Fibroblast of upper back skin (primary cell): ENCODE data around the gene CPSF6.
"Not testable (repeated sequence)": the region's sequence is repeated elsewhere in the genome, so short reads cannot be mapped to it uniquely, and the experiment has no call there.

Experiments
- DNase-seq: peaks from one replicate; pipeline ENCODE4 v3.0.0-alpha.2; 2013

CPSF6 gene

DNA sequence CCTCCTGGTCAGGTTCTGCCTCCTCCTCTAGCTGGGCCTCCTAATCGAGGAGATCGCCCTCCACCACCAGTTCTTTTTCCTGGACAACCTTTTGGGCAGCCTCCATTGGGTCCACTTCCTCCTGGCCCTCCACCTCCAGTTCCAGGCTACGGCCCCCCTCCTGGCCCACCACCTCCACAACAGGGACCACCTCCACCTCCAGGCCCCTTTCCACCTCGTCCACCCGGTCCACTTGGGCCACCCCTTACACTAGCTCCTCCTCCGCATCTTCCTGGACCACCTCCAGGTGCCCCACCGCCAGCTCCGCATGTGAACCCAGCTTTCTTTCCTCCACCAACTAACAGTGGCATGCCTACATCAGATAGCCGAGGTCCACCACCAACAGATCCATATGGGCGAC is 19.3 kb downstream of the CPSF6 start:
- DNase-seq = no peak

- DNase-seq = no peak
Observed at GRCh38 chr12:69262264-69262974, 23.1 kb downstream of the CPSF6 start.

- DNase-seq = no peak
Observed at GRCh38 chr12:69265205-69265604, 25.8 kb downstream of the CPSF6 start.

DNA sequence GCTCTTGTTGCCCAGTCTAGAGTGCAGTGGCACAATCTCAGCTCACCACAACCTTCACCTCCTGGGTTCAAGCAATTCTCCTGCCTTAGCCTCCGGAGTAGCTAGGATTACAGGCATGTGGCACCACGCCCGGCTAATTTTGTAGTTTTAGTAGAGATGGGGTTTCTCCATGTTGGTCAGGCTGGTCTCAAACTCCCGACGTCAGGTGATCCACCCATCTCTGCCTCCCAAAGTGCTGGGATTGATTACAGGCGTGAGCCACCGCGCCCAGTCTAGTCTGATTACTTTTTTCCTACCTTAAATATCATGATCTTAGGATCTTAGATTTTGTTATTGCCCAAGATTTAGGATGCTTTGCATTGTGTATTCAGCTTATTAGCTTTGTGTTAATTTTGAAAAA is 26.3 kb downstream of the CPSF6 start:
- not testable (repeated sequence) for DNase-seq

DNA sequence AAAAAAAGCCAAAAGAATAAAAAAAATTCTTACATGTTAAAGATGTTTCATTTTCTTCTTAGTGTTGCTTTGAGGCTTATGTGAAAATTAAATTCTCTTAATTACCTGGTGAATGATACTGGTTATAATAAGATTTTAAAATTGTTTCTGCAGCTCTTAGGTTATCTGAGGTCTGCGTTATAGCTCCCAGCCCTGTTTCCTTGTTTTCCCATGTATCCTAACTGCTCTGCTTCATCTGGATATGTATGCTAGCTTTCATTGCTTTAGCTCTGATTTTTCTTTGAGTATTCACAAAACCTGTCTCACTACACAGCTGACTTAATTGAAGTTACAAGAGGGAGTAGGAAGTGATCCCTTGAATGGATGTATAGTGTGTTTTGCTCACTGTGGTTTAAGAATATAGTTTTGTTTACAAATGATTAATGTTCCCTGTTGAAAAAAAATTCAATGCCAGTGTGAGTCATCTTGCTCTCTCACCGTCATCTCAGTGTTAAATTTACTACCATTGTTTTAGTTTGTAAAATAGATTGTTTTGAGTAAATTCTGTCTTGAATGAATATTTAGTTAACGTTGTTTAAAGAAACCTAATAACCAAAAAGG is 26.8 kb downstream of the CPSF6 start:
- DNase-seq = peak; percentile 27

DNA sequence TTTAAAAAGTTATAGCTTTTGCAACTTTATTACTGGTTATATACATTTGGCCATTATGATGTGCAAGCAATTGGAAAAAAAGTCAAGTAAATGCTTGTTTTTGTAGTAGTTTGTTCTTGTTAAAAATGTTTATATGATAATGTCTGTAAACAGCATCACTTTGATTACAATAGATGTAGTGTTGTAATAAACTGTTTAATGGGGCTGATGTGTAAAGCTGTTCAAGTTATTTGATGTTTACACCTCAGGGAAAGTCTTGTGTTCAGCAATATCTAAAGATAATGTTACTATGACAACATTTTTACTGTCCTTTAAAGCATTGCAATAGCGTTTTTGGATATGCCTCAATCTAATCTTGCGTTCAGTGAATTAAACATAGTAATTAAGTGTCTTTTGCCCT is 30.4 kb downstream of the CPSF6 start:
- DNase-seq = no peak

- DNase-seq = no peak
Observed at GRCh38 chr12:69272511-69272910, 33.1 kb downstream of the CPSF6 start.

DNA sequence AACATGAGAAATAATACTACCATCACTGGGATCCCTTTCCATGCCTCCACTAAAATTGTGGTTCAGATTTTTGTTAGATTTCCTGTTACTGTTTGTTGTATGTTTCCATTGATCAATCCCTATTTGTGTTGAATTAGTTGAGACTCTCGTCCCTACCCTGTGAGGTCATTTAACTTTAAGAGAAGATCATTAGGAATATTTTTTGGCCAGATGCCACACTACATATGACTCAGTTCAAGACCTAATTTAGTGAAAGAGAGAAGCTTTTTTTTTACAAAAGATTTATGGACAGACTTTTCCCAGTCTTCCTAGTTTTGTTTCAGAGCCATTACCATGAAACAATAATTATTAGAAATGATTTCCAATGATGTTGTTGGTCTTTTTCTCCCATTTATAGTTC is 35.5 kb downstream of the CPSF6 start:
- DNase-seq = peak; percentile 62

- peak; percentile 7 for DNase-seq
Observed at GRCh38 chr12:69275471-69275891, 36.1 kb downstream of the CPSF6 start.

DNA sequence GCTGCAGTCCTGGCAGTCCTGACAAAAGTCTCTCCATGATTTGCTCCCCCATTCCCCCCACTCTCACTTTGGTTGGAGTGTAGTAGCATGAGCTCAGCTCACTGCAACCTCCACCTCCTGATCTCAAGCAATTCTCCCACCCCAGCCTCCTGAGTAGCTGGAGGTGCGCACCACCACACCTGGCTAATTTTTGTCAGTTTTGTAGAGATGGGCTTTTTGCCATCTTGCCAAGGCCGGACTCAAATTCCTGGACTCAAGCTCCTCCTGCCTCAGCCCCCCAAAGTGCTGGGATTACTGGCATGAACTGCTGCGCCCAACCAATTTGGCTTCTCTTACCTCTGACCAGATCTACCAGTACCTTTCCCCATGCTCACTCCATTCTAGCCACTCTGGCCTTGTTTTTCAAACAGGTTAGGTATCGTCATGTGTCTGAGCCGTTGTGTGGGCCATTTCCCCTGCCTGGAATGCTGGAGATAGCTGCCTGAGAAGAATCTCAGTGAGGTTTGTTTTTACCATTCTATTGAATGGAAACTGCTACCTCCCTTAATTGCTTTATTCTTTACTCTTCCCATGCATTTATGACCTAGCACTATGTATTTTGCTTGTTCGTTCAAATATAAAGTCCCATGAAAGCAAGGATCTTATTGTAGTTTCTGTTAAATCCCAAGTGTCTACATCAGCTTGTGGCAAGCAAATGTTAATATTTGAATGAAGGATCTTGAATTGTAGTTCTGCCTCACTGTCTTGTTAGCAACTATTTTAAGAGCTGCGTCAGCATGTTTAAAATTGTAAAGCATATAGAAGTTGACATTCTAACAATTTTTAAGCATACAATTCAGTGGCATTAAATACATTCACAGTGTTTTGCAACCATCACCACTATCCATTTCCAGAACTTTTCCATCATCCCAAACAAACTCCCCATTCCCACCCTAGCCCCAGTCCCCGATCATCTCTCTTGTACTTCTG is 39.7 kb downstream of the CPSF6 start:
- DNase-seq = no peak

DNA sequence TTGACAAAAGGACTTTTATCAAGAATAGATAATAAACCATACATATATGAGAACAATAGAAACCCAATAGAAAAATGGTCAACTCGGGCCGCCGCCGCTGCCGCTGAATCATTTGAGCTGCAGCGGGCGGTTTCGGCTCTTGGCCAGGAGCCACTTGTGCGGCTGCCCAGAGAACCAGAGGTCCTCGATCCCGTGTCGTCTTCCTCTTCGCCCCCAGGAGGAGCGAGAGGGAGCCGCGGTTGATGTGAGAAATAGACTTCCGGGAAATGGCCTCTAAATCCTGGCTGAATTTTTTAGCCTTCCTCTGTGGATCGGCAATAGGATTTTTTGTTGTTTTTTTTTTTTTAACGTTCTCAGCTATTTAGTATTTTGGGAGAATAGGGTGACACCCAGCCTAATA is 44.8 kb downstream of the CPSF6 start:
- DNase-seq = peak; percentile 76

DNA sequence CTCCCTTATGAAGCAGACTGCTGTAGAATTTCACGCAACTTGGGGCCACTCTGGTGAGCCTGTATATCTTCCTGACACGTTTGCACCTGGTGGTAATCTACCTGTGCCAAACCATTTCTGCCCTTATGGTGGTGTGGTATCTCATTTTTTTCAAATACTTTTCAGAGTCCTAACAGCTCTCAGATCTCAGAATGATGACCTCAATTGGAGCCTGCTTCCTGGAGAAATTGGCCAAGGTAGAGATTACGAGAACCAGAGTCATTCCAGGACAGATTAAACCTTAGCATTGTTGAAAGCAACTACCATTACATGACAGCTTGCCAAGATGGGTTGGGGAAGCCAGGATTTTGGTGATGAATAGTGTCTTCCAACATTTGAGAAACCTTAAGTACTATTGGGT is 48.2 kb downstream of the CPSF6 start:
- no peak for DNase-seq

- peak; percentile 70 for DNase-seq
Observed at GRCh38 chr12:69290545-69291277, 51.3 kb downstream of the CPSF6 start.

DNA sequence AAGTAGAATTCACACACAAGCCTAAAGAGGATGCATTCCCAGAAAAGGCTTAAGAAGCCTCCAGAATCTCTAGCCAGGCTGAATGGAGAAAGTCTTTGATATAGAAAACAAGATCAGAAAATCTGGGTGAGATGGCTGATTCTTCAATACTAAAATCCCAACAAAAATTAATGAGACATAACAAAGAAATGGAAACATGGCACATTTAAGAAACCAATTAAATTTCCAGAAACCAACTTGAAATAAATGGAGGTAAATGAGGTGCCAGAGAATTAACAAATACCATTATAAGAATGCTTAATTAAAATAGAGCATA is 51.9 kb downstream of the CPSF6 start:
- no peak for DNase-seq

- DNase-seq = no peak
Observed at GRCh38 chr12:69298133-69298532, 58.8 kb downstream of the CPSF6 start.

DNA sequence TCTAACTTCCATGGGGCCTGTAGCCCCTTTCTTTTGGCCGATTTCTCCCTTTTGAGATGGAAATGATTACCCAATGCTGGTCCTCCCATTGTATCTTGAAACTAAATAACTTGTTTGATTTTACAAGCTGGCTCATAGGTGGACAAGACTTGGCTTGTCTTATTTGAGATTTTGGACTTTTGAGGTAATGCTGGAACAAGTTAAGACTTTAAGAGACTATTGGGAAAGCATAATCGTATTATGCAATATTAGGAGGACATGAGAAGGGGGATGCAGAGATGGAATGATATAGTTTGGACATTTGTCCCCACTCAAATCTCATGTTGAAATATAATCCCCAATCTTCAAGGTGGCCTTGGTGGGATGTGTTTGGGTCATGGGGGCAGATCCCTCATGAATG is 59.6 kb downstream of the CPSF6 start:
- DNase-seq = no peak

GRCh38 chr12:69304284-69304683 is 64.9 kb downstream of the CPSF6 start:
- DNase-seq = no peak

DNA sequence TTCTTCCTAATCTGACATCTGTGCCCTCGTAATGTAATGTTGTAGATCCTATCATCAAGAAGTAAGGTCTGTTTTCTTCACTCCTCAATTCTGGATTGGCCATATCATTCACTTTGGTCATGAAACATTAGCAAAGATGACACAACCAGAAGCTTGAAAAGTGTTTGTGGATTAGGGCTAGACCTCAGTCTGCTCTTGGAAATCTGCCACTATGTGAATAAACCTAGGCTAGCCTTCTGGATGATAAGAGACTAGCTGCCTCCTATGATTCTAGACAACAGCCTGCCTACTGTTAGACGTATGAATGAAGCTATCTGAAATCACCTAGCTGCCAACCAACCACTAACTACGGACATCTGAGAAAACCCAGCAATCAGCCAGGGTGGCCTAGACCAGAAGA is 70.1 kb downstream of the CPSF6 start:
- no peak for DNase-seq

- no peak for DNase-seq
Observed at GRCh38 chr12:69313209-69313608, 73.8 kb downstream of the CPSF6 start.

- DNase-seq = not testable (repeated sequence)
Observed at GRCh38 chr12:69316784-69317183, 77.4 kb downstream of the CPSF6 start.

DNA sequence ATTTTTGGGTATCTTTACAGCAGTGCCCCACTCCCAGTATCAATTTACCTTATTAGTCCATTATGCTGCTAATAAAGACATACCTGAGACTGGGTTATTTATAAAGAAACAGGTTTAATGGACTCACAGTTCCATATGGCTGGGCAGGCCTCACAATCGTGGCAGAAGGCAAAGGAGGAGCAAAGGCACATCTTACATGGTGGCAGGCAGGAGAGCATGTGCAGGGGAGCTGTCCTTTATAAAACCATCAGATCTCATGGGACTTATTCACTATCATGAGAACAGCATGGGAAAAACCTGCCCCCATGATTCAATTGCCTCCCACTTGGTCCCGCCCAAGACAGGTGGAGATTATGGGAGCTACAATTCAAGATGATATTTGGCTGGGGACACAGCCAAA is 77.9 kb downstream of the CPSF6 start:
- DNase-seq = not testable (repeated sequence)

DNA sequence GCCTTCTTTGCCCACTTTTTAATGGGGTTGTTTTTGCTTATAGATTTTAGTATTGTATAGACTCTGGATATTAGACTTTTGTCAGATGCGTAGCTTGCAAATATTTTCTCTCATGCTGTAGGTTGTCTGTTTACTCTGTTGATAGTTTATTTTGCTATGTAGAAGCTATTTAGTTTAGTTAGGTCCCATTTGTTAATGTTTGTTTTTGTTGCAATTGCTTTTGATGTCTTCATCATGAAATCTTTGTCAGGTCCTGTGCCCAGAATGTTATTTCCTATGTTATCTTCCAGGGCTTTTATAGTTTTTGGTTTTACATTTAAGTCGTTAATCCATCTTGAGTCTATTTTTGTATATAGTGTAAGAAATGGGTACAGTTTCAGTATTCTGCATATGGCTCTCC is 78.9 kb downstream of the CPSF6 start:
- DNase-seq = no peak

GRCh38 chr12:69321351-69321750 is 82.0 kb downstream of the CPSF6 start:
- no peak for DNase-seq
